AG08395 (cell line): ENCODE results near the gene SUN5.
"Not testable (repeated sequence)": the region's sequence is repeated elsewhere in the genome, so short reads cannot be mapped to it uniquely, and the experiment has no call there.

Experiments used
- DNase-seq: peaks from one replicate; pipeline ENCODE4 v3.0.0; 2012; ENCODE audit warnings: mixed read lengths, low spot score

The SUN5 gene

GRCh38 chr20:33004141-33004751, at the start of gene SUN5:
Gene SUN5, minus strand, starts transcription at chr20:33004433. Its CDS starts 93 bp downstream, at chr20:33004340.
- no peak for DNase-seq

DNA sequence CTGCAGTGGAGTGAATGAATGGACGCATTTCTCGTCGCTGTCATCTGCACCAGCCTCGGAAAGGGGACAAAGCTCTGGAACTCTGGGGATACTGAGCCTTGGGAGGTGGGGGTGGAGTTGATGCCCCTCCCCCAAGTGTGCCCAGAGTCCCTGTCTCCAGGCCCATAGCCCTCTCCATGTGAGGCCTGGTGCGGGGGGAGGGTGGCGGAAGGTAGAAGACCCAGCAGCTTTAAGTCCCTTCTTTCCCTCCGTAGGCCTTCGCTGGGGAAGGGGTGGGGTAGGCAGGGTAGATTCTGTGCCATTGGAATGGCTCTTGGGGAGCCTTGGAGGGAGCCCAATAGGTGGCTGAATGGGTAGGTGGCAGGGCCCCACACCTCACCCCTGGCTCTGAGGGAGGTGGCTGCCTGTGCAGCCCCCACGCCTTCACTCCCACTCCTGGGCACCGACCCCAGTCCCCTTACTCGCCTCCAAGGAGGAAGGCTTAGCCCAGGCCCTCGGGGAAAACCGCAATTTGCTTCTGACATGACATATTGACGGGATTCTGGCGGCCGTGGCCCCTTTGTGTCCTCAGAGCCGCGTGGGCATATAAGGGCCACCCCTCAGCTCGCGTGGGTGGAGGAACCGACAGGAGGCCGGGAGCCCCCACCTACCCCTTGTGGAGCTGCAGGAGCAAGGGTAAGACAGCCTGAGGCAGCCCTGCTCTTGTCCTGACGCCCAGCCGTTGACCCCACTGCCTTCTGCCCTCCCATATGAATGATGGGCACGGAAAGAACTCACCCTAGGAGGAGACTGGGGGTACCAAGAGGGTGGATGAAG, 49.3 kb upstream of the SUN5 start, which contains the start of gene BPIFB3:
BPIFB3 (plus strand) TSS at position 613 of the 816 bp plus-strand sequence. CDS start 1,533 bp downstream, outside the sequence.
- DNase-seq, result no peak

DNA sequence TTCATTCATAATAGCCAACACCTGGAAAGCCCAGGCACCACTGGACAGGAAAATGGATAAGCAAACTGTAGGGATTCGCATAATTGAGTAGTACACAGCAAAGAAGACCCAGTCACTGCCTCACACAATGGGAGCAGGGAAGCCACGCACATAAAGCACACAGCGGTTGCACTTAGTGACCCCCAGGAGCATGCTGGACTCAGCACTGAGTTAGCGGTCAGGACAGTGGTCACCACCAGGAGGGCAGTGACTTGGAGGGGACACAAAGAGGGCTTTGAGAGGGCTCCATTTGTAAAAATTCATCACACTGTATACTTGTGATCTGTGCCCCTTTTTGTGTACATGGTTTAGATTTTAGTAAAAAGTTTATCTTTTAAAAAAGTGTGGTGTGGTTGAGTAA, 47.1 kb upstream of the SUN5 start:
- no peak for DNase-seq

GRCh38 chr20:33046412-33046811, 42.2 kb upstream of the SUN5 start:
- no peak for DNase-seq

GRCh38 chr20:33045129-33045721, 41.0 kb upstream of the SUN5 start:
- DNase-seq, result not testable (repeated sequence)

- no peak for DNase-seq
Observed at GRCh38 chr20:33043731-33044181, 39.5 kb upstream of the SUN5 start.

- DNase-seq, result no peak
Observed at GRCh38 chr20:33042983-33043730, 38.9 kb upstream of the SUN5 start.

DNA sequence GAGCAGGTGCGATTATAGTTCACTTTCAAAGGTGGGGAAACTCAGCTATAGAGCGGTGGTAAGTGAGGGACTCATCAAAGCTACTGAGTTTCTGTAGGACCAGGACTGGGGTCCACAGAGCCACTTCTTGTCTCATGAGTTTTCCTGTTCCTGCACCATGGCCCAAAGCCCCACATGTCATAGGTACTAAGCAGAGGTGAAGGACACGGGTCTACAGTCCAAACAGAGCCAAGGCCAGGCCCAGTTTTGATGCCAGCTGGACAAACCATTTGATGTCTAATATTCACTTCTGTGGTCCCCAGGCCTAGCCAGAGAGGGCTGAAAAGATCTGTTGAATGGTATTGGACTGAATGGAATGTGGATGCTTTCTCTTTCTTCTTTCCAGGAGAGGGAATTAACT, 38.2 kb upstream of the SUN5 start:
- DNase-seq, result no peak

- DNase-seq, result no peak
Observed at GRCh38 chr20:33038243-33038642, 34.0 kb upstream of the SUN5 start.

DNA sequence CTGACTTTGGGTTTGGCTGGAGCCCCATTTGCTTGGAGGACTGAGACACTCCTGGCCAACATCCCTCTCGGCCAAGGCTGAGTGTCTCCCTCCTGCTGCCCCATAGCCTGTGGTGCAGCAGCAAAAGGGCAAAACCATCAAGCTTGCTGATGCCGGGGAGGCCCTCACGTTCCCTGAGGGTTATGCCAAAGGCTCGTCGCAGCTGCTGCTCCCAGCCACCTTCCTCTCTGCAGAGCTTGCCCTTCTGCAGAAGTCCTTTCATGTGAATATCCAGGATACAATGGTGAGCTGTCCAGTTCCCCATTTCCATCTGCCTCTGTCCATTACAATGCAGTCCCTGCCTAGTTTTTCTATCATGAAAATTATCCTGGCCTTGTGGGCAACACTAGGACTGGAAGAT, 33.2 kb upstream of the SUN5 start:
- DNase-seq, result no peak

DNA sequence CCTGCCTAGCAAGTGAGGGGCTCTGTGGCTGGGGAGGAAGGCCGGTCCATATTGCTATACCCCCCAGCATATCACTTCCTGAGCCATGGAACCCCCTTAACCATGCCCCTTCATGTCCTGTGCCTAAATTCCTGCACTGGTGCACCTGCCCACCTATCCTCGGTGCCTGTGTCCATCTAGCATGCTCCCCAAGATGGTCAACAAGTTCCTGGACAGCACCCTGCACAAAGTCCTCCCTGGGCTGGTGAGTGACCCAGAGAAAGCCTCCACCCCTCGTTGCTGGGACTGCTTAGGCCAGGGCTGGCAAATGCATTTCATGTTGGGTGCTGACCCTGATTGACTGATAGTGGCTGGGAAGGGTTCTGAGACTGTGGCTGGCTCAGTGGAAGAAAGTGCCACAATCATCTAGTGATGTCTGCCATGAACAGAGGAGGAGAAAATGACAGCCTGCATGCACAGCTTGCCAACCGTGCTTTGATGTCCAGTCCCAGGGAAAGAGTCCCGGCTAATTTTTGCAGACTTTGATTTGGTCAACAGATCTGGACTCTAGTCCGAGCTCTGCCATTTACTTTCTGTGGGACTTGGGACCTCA, 30.8 kb upstream of the SUN5 start:
- DNase-seq, result no peak

DNA sequence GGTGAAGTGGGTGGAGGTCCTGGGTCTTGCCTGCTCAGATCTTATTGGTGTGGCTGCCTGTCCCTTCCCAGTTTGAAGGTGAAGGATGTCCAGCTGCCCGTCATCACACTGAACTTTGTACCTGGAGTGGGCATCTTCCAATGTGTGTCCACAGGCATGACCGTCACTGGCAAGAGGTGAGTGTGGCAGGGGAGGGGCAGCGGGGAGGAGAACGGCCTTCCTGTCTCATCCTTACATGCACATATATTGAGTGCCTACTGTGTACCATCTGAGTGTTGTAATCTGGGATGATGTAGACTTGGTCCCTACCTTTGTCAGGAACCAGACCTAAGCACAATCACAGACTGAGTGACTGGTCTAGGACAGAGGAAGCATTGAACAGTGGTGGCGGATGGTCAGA, 29.9 kb upstream of the SUN5 start:
- DNase-seq, result no peak

- DNase-seq, result no peak
Observed at GRCh38 chr20:33033381-33033780, 29.1 kb upstream of the SUN5 start.

GRCh38 chr20:33032555-33032954, 28.3 kb upstream of the SUN5 start:
- DNase-seq, result no peak

- no peak for DNase-seq
Observed at GRCh38 chr20:33031531-33031930, 27.3 kb upstream of the SUN5 start, which contains the start of gene BPIFB6. Gene BPIFB6, plus strand, starts transcription at chr20:33031648. Its CDS starts 0 bp downstream, at chr20:33031648.

DNA sequence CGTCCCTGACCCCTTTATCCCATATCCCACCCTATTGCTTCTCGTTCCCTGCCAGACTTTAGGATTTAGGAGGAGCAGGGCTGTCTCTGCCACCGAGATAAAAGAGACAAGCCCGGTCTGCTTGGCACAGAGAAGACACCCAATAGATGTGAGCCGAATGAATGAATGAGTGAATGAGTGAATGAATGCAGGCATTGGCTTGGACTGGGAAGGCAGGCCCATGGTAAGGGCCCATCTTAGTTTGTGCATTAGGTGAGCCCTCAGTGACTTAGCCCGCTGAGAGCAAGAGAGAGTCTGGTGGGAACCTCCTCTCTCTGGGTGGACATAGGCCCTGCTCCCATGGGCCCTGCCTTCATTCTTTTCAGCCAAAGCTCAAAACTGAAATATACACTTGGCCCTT, 26.3 kb upstream of the SUN5 start:
- DNase-seq, result no peak

DNA sequence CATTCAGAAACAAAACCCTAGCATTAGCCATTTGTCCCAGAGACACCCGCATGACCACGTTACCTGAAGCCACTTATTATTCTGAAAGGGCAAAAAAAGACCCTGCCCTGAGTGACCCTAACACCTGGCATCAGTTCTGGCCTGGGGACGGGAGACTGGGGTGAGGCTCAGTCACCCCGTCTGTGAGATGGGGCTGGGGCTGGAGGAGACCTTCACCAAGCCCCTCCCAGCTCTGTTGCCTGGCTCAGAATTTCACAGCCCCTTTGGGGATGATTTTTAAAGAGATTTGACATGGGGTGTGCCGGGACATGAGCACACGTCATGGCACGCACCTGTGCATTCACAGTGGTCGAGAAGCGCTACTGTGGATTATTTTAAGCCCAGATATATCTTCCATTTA, 25.8 kb upstream of the SUN5 start:
- no peak for DNase-seq

DNA sequence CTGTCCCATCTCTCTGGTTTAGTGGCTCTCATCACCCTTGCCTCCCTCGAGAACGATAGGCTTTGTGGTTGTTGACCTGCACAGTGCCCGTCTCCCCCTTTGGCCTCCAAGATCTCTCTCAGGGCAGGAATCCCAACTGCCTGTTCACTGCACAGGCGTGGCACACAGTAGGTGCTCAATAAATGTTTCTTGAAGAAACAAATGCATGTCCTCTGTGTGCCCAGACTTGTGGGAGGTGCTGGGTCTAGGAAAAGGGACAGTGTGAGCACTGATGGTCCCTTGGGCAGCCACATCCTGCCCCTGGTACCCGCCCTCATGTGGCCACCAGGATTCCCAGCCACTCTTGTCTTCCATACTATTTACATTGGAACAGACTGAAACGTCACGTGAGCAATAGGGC, 24.6 kb upstream of the SUN5 start:
- no peak for DNase-seq

GRCh38 chr20:33027769-33028751, 23.8 kb upstream of the SUN5 start:
- no peak for DNase-seq
